ENCODE measurements around the gene PREX1.

GRCh38 chr20:48612335-48612734 is 215.5 kb downstream of the PREX1 start:
- TF ChIP-seq, protein P1, sequence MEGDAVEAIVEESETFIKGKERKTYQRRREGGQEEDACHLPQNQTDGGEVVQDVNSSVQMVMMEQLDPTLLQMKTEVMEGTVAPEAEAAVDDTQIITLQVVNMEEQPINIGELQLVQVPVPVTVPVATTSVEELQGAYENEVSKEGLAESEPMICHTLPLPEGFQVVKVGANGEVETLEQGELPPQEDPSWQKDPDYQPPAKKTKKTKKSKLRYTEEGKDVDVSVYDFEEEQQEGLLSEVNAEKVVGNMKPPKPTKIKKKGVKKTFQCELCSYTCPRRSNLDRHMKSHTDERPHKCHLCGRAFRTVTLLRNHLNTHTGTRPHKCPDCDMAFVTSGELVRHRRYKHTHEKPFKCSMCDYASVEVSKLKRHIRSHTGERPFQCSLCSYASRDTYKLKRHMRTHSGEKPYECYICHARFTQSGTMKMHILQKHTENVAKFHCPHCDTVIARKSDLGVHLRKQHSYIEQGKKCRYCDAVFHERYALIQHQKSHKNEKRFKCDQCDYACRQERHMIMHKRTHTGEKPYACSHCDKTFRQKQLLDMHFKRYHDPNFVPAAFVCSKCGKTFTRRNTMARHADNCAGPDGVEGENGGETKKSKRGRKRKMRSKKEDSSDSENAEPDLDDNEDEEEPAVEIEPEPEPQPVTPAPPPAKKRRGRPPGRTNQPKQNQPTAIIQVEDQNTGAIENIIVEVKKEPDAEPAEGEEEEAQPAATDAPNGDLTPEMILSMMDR (IDR thresholded peaks at IDR 0.05) = no peak
- no peak for TF ChIP-seq POLR2A (IDR thresholded peaks at IDR 0.05)
